ENCODE data around the gene KCP.

DNA sequence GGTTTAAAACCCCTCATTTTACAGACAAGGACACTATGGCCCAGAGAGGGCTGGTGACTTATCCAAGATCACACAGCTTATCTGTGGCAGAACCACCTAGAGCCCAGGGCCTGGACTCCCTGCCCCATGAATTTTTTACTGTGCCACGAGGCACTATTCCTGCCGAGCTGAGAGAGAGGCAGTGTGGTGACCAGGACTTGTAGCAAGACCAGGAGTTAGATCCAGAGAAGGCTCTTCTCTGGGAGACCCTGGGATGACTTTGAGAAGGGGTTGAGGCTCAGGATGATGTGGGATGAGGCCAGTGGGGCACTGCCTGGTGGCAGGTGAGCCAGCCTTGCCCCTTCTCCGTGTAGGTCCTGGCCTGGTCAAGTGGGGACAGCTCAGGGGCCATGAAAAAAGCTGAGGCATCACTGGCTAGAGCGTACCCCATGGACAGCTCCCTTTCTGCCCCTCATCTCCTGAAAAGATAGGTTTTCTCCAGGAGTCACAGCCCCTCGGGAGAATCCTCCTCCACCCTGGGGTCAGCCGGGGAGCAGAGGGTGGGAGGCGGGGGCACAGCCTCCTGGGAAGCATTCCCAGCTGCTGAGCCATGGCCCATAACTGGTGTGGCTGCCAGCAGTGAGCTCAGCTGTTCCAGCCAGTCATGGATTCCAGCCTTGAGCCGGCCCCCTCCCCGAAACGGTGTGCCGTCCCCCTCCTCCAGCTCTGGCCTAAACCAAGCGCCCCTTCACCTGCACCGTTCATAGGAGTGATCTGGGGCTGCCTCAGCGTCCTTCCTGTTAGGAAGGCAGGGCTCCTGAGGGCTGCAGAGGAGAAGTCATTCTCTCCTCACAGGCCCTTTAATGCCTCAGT, 74.5 kb downstream of the KCP start:
- TF ChIP-seq CTCF (IDR thresholded peaks at IDR 0.05; ENCODE audit: poor library complexity, severe bottlenecking) (no peak), REST (IDR thresholded peaks at IDR 0.05; ENCODE audit: borderline replicate concordance) (no peak), RAD21 (conservative IDR thresholded peaks at IDR 0.05) (no peak), EP300 (conservative IDR thresholded peaks at IDR 0.05; ENCODE audit: poor library complexity, severe bottlenecking) (no peak), MXI1 (conservative IDR thresholded peaks at IDR 0.05; ENCODE audit: poor library complexity, severe bottlenecking) (no peak), TAF1 (IDR thresholded peaks at IDR 0.05; ENCODE audit: low read depth) (no peak), EZH2 (IDR thresholded peaks at IDR 0.05; ENCODE audit: borderline replicate concordance, insufficient read depth, low read length, poor library complexity, severe bottlenecking) (no peak)
